GM19455 (cell line): ENCODE measurements around the gene BCL11A.

Experiments used
- ATAC-seq: cut with Tn5 transposase; IDR thresholded peaks from one replicate; pipeline ENCODE4 v1.9.1; 2021; ENCODE audit not compliant: unreplicated experiment

Gene BCL11A

DNA sequence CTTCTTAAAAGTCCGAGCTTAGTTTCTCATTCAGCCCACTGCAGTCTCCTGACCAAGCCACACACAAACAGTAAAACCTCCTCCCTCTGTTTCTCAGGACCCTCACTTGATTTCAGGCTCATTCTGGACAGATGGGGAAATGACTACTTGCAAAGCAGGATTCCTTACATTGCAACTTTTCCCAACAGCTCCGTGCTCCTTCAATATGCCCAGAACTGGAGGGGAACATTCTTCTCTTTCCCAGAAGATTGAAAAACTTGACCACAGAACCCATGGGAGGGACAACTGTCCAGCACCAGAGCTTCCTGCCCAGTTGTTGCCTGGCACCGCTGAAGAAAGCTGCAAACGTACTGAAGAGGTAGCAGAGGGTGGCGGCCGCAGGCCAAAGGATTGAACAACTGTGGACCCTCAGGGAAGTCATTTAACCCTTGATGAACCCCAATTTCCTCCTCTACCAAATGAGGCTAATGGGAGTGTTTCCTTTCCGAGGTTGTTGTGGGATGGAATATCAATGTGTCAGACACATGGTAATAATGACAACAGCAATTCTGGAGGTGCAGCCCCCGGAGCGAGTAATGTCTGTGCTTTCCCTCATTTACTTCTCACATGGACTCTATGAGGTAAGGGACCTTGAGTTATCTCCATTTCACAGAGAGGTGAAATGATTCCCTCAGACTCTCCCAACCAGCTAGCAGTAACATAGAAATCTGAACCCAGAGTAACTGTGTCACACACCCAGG is 25.0 kb downstream of the BCL11A start:
- no peak for ATAC-seq

DNA sequence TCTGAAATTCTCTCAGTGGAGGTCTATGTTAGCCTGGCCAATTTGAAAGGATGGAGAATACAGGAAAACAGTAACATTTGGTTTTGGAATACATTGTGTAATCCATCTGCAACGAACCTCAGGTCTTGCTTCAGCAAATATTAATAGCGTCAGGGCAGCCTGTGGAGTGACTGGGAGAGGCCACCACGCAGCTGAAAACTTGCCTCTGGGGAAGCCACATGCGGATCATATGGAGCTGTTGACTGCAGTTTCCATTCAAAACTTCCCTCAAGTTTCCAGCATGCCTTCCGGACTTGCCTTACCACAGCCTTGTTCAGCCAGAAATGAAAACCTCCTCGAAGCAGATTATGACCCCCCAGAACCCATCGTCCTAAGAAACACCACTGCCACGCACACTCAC is 25.7 kb downstream of the BCL11A start:
- no peak for ATAC-seq

DNA sequence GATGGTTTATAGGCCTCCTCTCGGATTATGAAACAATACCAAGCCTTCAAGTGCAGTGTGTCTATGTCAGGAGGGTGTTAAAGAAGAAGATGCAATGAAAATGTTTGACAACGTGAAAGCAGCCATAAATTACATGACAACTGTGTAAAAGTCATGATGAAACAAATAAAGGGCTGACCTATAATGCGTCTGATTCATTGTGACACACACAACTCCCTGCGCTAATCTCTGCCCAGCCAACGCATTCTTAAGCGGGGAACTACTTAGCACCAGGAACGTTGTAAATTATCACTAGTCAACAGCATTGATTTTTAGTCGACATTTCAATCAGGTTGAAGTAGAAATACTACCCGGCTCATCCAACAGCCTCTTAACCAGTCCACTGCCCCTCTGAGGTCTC is 26.8 kb downstream of the BCL11A start:
- no peak for ATAC-seq

DNA sequence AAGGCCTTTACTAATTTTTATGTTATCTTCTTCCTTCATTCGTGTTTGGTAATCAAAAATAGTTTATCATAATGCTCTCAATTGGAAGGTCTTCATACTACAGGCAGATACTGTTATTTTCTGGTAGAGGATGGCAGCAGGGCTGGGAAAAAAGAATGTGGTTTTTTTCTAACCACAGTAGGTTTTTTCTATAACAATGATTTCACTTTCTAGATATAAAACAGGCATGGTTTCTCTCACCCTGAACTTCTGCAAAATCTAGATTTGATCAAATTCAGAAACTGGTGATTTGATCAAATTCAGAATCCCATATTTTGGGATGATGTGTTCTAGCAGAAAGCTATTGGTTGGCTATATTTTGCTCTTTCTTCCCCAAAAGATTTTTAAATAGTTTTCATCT is 27.6 kb downstream of the BCL11A start:
- no peak for ATAC-seq

DNA sequence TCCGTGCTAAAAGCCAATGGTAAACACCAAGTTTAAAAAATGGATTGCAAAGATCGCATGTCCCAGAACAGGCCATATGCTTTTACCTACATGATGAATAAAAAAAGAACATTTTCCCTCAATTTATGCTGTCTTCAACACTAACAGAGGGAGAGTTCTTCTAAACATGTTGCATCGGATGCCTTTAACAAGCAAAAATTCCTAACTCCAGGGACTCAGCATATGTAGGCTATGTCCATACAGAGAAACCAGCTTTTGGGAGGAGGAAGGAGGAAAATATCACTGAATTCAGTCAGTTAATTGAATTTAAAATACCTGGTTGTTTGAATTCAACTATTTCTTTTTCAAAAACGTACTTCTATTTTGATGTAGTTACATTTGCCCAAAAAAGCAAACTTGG is 28.6 kb downstream of the BCL11A start:
- ATAC-seq: no peak

DNA sequence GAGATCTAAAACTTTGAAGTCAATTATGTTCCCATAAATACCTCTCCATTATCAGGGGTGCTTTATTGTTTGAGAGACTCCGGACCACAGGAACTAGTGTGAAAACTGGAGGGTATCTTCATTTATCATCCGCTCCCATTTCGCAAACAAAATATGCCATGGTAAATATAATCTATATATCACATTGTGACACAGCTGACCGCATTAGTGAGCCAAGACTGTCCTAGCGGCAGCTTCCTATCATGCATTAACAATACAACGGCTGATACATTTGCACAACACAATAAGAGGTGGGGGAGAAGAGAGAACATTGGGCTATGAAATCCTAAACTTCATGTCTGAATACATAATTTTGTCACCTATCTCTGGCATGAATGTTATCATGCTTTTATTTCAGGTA is 29.5 kb downstream of the BCL11A start:
- no peak for ATAC-seq

DNA sequence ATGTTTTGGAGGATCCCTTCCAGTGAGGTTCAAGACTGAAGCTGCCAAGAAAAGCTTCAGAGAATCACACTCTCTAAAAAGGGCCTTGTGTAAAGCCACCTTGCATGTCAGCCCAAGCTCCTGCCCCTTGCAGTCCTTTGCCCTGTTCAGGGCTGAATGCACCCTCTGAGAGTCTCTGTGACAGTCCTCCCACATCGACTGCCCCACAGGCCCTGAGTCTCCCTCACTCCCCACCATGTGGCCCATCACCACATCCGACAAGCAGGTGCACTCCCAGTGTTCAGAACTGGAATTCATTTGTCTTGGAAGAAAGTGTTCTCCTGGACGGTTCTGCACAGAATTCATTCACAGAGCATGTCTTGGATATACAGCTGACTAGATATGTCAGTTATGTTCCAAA is 31.0 kb downstream of the BCL11A start:
- no peak for ATAC-seq

DNA sequence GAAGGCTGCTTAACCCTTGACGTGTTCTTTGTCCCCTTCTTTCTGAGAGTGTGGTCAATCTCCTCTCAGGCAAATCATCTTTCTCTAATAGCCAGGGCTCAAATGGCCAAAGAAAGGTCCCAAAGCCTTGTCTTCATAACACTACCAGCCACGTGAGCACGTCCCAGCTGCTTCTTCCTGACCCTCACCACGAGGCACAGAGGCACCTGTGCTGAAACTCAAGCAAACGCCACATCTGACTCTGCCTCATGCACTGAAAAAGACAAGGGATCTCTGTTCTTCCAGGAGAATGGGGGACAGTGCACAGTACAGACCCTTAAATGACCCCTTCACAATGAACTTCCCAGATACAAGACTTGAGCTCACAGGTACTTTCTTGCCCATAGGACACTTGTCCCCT is 31.8 kb downstream of the BCL11A start:
- no peak for ATAC-seq

DNA sequence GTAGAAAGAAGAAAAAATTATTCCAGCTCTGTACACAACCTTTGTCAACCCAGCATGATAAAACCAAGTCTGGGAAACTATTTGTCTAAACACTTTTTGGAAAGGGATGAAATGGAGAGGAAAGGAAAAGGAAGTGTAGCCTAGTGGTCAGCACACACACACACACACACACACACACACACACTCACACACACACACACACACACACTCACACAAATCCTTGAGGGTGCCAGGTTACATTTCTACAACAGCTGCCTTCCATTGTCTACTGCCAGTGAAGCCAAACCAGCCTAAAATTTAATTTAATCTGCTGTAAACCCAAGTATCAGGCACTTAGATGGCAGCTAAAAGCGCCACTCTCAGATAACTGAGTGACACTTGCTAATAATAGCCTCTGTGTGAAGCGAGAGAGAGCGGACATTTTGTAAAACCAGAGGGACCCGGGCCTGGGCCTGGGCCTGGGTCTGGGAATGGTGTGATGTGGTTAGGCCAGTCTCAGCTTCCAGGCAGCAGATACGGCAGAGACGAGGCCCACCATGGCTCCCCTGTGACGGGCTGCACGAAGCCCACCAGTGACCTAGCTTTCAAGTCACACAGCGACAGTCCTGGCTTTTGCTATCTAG is 32.4 kb downstream of the BCL11A start:
- no peak for ATAC-seq

DNA sequence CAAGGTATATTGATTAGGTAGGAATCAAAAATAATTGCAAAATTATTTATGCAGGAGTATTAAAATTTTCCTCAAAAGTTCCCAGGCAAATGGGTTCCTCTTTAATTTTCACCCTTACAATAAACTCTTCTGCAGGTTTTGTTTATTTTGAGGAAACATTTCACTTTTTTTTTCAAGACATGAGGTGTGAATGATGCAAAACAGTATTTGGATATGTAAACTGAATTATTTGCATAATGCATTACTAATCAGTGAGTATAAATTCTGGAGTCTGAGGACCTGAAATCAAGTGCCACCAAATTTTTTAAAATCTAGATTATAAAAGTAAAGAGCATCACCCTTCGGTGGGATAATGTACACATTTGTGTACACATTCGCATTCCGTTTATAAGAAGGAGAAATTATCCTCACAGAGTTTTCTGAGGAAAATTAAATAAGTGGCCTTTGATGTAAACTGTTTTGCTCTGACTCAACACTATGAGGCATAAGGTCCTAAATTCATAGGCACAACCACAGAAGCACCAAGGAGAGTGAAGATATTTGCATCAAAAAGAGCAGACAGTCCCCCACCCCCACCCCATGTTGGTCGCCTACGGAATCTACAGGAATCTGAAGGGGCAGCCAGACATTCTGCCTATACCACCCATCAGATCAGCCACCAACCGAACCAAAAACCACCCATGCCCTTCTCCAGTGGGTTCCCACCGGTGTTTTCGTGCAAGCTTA is 33.1 kb downstream of the BCL11A start:
- no peak for ATAC-seq

DNA sequence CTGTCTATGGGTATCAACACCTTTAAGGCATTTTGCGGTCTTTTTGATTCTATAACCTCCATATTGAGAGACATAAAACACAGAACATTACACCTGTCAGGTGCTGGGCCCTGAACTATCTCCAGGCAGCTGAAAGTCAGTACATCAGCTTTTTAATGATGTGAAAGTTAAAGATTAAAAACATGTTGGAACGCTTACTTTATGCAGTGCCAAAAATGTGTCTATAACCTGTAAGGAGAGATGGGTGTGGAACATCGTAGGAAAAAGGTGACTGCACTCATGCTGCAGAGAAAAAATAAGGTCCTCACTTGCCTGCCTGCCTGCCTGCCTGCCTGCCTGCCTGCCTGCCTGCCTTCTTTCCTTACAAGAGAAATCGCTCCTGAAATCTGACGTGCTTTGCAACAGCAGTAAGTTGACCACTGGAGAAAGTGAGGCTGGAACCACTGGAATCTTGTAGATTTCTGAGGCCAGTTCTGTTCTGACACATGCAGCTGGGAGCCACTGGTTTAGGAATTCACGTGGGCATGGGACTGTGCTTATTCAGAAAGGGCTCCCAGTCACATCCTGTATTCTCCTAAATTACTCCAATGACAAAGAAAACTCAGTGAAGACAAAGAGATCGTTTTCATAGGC is 34.1 kb downstream of the BCL11A start:
- ATAC-seq: no peak

DNA sequence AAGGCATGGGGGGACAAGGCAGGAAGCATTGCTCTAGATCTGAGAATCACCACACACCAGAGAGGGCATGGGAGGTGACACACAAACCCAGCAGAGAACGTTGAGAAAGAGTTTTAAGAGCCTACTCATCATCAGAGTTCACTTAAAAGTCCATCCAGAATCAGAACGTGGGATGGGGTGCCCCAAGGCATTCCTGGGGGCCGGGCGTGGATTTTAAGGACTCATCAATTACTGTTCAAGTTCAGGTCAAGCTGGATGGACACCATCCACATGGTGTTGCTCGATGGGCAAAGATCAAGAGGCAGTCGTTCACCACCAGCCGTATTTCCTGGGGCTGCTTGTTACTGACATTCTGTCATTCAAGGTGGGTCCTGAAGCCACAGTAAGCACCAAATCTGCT is 34.9 kb downstream of the BCL11A start:
- no peak for ATAC-seq

DNA sequence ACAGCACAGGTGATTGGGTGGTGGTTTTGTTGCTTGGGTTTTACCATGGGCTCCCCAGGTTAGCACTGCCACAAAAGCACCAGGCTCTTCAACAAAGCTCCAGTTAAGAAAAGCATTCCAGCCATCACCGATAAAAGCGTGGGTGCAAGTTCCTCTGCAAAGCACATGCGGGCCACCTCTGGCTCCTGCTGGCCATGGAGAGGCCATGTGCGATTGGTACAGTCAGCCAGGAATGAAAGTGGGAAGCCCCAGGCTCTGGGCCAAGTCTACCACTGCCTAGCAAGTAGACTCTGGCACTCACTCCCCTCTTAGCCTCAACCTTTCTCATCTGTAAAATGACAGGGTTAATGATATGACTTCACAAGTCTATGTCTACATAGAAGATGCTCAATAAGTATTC is 36.0 kb downstream of the BCL11A start:
- ATAC-seq: no peak

DNA sequence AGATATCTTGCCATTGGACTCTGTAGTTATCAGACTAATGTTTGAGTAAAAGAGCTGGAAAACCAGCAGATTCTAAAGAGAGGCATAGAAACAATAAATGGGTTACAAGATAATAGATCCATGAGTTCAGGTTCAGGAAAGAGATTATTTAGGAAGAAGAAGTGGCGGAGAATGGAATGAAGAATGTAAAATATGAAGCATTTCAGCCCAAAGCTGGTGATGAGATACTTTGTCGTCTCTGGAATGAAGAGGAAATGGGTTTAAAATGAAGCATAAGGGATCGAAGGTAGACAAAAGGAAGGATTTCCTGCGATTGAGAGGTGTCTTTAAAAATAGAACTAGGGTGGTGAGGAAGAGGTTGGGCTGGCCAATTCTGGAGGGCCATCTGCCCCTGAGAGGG is 36.6 kb downstream of the BCL11A start:
- no peak for ATAC-seq

DNA sequence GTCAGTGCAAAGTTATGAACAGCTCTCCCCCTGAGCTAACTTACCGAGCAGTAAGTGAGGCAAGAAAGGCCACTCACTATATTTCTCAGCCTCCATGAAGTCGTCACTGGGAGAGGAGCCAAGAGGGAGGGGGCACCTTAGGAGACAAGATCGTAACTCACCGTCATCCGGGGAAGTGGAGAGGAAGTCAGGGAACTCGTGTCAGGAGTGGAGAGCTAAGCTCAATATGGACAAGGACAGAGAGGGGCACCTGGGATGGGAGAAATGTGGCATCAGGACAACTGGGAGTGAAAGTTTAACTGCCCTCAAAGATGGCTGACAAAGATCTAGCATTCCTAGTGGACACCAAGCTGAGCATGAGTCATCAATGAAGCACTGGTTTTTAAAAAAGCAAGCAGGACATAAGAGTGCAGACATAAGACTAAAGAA is 37.1 kb downstream of the BCL11A start:
- ATAC-seq: no peak

DNA sequence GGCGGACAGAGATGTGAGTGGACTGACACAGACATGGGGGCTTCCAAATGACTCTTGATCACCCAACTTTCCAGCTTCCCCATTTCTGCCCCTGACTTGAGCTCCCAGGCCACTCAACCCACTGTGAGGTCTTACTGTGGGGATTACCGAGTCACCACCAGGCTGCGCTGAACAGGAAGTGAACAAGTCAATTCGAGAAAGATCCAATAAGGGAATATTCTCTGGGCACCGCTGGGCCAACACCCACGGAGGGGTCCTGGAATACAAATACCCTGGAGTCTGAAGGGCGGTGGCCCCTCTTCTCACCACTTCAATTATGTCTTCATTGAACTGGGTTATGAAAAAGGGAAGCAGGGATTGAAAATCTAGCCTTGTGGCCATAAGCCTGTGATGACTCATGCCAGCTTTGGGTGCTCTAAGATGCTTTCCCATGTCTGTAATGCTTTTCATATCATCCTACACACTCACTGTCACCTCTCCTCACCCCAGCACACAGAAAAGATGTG is 37.7 kb downstream of the BCL11A start:
- peak; percentile 93 for ATAC-seq

DNA sequence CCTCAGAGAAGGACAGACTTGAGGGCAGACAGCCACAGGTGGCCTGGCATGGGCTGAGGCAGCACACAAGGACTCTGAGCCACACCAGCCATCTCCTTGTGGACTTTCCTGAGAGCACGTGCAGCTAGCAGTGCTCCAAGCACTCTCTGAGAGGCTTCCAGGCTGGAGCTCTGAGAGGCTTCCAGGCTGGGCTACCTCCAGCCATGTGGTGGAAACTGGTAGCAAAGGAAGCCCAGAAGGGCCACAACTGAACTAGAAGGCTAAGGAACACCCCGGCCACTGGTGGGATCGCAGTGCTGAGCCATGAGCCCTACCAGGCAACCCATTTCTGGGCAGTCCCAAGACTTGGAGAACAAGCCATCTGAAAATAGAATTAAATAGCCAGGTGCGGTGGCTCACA is 39.5 kb downstream of the BCL11A start:
- ATAC-seq: no peak

DNA sequence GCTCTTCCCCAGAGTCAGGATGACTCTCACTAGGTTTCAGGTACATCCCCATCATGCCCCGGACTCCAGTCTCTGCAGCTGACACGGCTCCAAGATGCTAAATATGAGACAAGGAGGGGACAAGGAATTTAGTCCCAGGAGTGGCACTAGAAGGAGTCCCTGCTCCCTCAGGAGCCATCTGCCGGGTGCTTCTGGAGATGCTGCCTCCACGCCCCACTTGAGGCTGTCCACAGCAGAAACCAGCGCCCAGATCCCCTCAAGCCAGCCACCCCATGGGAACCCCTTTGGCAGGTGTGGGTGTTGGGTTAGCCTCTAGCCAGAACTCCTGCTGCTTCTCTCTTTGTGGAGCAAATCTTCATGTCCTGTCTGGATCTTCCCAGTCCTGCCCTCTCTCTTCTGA is 40.3 kb downstream of the BCL11A start:
- no peak for ATAC-seq

DNA sequence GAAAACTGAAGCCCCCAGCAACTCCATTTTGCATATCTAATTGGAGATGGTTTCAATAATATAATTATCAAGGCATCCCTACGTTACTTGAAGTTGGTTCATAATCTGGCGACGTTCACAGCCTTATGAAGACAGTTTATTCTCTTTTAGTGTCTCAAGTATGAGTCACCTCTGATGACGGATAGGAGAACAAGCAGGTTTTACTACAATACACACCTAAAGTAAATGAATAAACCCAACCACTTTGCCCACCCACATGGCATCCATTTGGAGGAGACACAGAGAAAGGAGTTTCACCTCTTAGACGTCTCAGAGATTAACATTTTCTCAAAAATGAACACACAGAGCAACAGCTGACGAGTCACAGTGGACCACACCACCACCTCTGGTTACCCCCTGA is 40.8 kb downstream of the BCL11A start:
- no peak for ATAC-seq

DNA sequence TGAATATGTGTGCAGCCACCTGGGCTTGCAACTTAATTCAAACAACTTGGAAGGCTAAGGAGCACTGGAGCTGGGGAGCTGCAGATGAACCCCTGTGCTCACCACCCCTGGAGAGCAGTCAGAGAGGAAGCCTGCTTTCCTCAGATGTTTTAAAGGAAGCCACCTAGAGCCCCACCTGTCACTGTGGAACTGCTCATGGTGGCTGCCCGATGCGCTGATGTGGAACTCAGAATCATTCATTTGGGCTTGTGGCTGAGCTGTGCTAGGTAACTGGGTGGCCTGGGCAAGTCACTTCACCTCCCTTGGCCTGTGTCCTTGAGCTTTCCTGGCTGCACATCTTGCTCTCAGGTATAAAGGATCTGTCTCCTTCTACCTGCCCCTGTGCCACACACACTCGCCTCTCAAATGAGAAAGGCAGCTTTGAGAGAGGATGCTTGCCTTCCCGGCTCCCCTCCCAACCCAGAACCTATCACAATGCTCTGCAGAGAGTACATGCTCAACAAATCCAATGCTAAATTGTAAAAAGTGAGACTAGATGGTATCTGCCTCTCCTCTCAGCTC is 41.3 kb downstream of the BCL11A start:
- ATAC-seq: no peak

DNA sequence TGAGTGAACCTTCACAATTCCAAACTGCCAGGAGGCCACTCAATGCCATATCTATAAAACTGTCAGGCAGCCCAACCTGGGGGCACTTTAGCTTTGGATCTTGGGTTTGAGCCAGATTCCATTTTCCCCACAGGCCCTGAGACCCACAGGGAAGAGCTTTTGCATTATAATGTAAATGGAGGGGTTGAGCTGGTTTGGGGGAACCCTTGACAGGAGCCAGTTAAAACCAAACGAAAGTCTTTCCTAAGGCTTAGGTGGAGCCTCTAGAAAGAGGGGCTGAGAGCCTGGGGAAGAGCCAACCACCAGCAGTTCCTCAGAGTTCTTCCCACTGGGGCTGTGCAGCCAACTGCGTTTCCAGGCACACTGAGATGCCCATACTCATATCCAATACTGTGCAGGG is 42.7 kb downstream of the BCL11A start:
- ATAC-seq: no peak
